HCT116 (cell line): ENCODE results near the gene RAB8A. TPM values are rescaled to one million over a fixed set of nuclear protein-coding genes. Genes with fewer than 3 reads are reported as not detected.

Source experiments
- ATAC-seq: fragments of 200-7000 bp; cut with Tn5 transposase; 2 replicates; pipeline ENCODE4 v1.9.1; 2020; ENCODE audit warnings: mild to moderate bottlenecking, moderate library complexity
- BruUV-seq: library from RNA; stranded (reverse); fragments of 400-500 nt; replicated peaks from 2 replicates; lab custom pipeline; 2021; lab: Mats Ljungman, UMichigan
- CTCF ChIA-PET: fragments of 300-600 bp; sonication (Branson Sonifier 250); formaldehyde crosslinking; loops from one replicate; lab custom pipeline; 2021; ENCODE audit warnings: antibody characterized with exemption; lab: Charles Lee
- POLR2A ChIA-PET: fragments of 300-600, 350-600 bp; sonication (Branson Sonifier 250); formaldehyde crosslinking; loops from one replicate; lab custom pipeline; 2021; ENCODE audit warnings: antibody characterized with exemption; lab: Charles Lee
- RAD21 ChIA-PET, 2 experiments: fragments of 300-600 bp; sonication (Branson Sonifier 250); formaldehyde crosslinking; loops; one replicate each; lab custom pipeline; 2023; ENCODE audit warnings: low total read pairs in 2 of 2; ENCODE audit not compliant: uncharacterized antibody in 2 of 2, unreplicated experiment in 2 of 2, low non-redundant PET in 1 of 2; lab: Charles Lee
- DNase-seq: peaks from one replicate; pipeline ENCODE4 v3.0.0-alpha.2; 2010; ENCODE audit warnings: low read depth, low spot score
- H2AFZ ChIP-seq: fragments of 200-600 bp; shearing (Covaris generic), sonication (generic); 2 replicates; pipeline ENCODE4 v1.6.1; 2017; ENCODE audit warnings: low read depth, mixed run types, mixed read lengths, antibody characterized with exemption, low read length; ENCODE audit not compliant: poor library complexity, severe bottlenecking
- H3K27ac ChIP-seq: 2 replicates; pipeline ENCODE4 v1.5.1; 2012; ENCODE audit warnings: low read depth, low read length
- H3K27me3 ChIP-seq: fragments of 200-600 bp; sonication (generic); 2 replicates; pipeline ENCODE4 v1.6.1; 2016; ENCODE audit warnings: mixed run types, low read length, mixed read lengths; ENCODE audit not compliant: insufficient read depth
- H3K36me3 ChIP-seq, 2 experiments: fragments of 200-500 bp in 1 of 2; fragments of 200-600 bp in 1 of 2; sonication (Bioruptor generic) in 1 of 2; sonication (generic) in 1 of 2; 2 replicates each; pipeline versions ENCODE4 v1.5.1 to v1.6.1; 2014 to 2016; ENCODE audit warnings: low read length in 2 of 2, inconsistent platforms in 1 of 2, mixed read lengths in 1 of 2, mixed run types in 1 of 2; ENCODE audit not compliant: insufficient read depth in 2 of 2, control insufficient read depth in 1 of 2
- H3K4me1 ChIP-seq, 2 experiments: fragments of 200-600 bp in 1 of 2; sonication (generic) in 1 of 2; 2 replicates each; pipeline versions ENCODE4 v1.5.1 to v1.6.1; 2012 to 2017; ENCODE audit warnings: low read length in 2 of 2, inconsistent platforms in 1 of 2, mild to moderate bottlenecking in 1 of 2, mixed read lengths in 1 of 2, mixed run types in 1 of 2, moderate library complexity in 1 of 2; ENCODE audit not compliant: insufficient read depth in 2 of 2, control insufficient read depth in 1 of 2
- H3K4me2 ChIP-seq: fragments of 200-600 bp; sonication (generic); 2 replicates; pipeline ENCODE4 v1.6.1; 2017; ENCODE audit warnings: mixed run types, low read length, mixed read lengths
- H3K4me3 ChIP-seq, 2 experiments: fragments of 200-600 bp in 1 of 2; sonication (generic) in 1 of 2; replicated peaks in 1 of 2; 2 replicates each; pipeline ENCODE4 v1.5.1; 2011 to 2016; ENCODE audit warnings: low read length in 2 of 2, control low read depth in 1 of 2, low read depth in 1 of 2, mild to moderate bottlenecking in 1 of 2, mixed read lengths in 1 of 2, mixed run types in 1 of 2
- H3K79me2 ChIP-seq: fragments of 200-600 bp; sonication (generic); 2 replicates; pipeline ENCODE4 v1.6.1; 2017; ENCODE audit warnings: mild to moderate bottlenecking, mixed run types, low read length, moderate library complexity, mixed read lengths; ENCODE audit not compliant: insufficient read depth
- H3K9ac ChIP-seq: fragments of 200-600 bp; sonication (generic); 2 replicates; pipeline ENCODE4 v1.6.1; 2016; ENCODE audit warnings: low read length, mixed read lengths
- H3K9me2 ChIP-seq: fragments of 200-600 bp; sonication (generic), shearing (Covaris generic); 2 replicates; pipeline ENCODE4 v1.6.1; 2017; ENCODE audit warnings: mixed run types, mild to moderate bottlenecking, moderate library complexity; ENCODE audit not compliant: insufficient read depth
- H3K9me3 ChIP-seq, 2 experiments: fragments of 200-500 bp in 1 of 2; fragments of 200-600 bp in 1 of 2; sonication (Bioruptor generic) in 1 of 2; sonication (generic) in 1 of 2; 2 replicates each; pipeline ENCODE4 v1.6.1; 2014 to 2017; ENCODE audit warnings: low read length in 2 of 2, mixed read lengths in 2 of 2, inconsistent platforms in 1 of 2, low read depth in 1 of 2, mild to moderate bottlenecking in 1 of 2, mixed run types in 1 of 2, moderate library complexity in 1 of 2; ENCODE audit not compliant: control insufficient read depth in 1 of 2, insufficient read depth in 1 of 2
- H4K20me1 ChIP-seq: fragments of 200-600 bp; sonication (generic), shearing (Covaris generic); 2 replicates; pipeline ENCODE4 v1.6.1; 2017; ENCODE audit warnings: mixed run types, mild to moderate bottlenecking, moderate library complexity; ENCODE audit not compliant: insufficient read depth
- ATF3 ChIP-seq: IDR thresholded peaks from 2 replicates; pipeline ENCODE4 v1.6.1; 2012
- CBX3 ChIP-seq: IDR thresholded peaks from 2 replicates; pipeline ENCODE4 v1.6.1; 2012; ENCODE audit warnings: low read depth
- CEBPB ChIP-seq: IDR thresholded peaks from 2 replicates; pipeline ENCODE4 v1.6.1; 2012; ENCODE audit warnings: low read depth
- EZH2 ChIP-seq: fragments of 200-600 bp; sonication (generic); IDR thresholded peaks from 2 replicates; pipeline ENCODE4 v1.6.1; 2017; ENCODE audit warnings: antibody characterized with exemption, mixed run types
- FOSL1 ChIP-seq: IDR thresholded peaks from 2 replicates; pipeline ENCODE4 v1.6.1; 2012; ENCODE audit warnings: low read depth
- JUND ChIP-seq: IDR thresholded peaks from 2 replicates; pipeline ENCODE4 v1.6.1; 2012
- POLR2AphosphoS5 ChIP-seq: IDR thresholded peaks from 2 replicates; pipeline ENCODE4 v1.6.1; 2011; ENCODE audit warnings: mild to moderate bottlenecking, low read depth, low read length, moderate library complexity
- RAD21 ChIP-seq: IDR thresholded peaks from 2 replicates; pipeline ENCODE4 v1.6.1; 2012; ENCODE audit warnings: low read depth, mild to moderate bottlenecking
- REST ChIP-seq: IDR thresholded peaks from 2 replicates; pipeline ENCODE4 v1.6.1; 2012; ENCODE audit warnings: low read depth
- SP1 ChIP-seq: IDR thresholded peaks from 2 replicates; pipeline ENCODE4 v1.6.1; 2012; ENCODE audit warnings: low read depth
- ZBTB33 ChIP-seq: IDR thresholded peaks from 2 replicates; pipeline ENCODE4 v1.6.1; 2011; ENCODE audit warnings: mild to moderate bottlenecking, low read length, moderate library complexity; ENCODE audit not compliant: insufficient replicate concordance; ENCODE audit errors: extremely low read depth
- ZFX ChIP-seq: fragments of 450-650 bp; IDR thresholded peaks from 2 replicates; pipeline ENCODE4 v1.6.1; 2017
- intact Hi-C: fragments of 100-400 bp; cut with micrococcal nuclease; formaldehyde crosslinking; loops from 2 replicates; pipeline ENCODE4 v1.10.0; 2022
- total RNA-seq: library from RNA; stranded (reverse); gene quantifications from one replicate; pipeline ENCODE4 v1.2.1, GENCODE V29; 2021; ENCODE audit not compliant: unreplicated experiment

RAB8A gene
- total RNA-seq, 1 experiment from 2014 or later = 116 TPM

GRCh38 chr19:16115301-16116039, 3.8 kb downstream of the RAB8A start (continued):
- TF ChIP-seq POLR2AphosphoS5 = no peak
- no peak for TF ChIP-seq CEBPB
- no peak for TF ChIP-seq EZH2
- no peak for TF ChIP-seq ZBTB33
- no peak for TF ChIP-seq ATF3
- no peak for TF ChIP-seq RAD21

- DNase-seq (no peak), ATAC-seq (no peak)
- ChIA-PET CTCF (interaction anchor here (0.5 kb wide), 1 partner anchor 20 kb away, joined by 3 read pairs; no protein-coding TSS in a partner anchor), POLR2A (no interaction called here), RAD21 (no interaction called here)
- no peak overlapping the region for H2AFZ ChIP-seq
- H3K4me3 ChIP-seq = no peak overlapping the region
- no peaks in the 10 kb centered on the region for H3K9me3 ChIP-seq
- peaks cover 66% of the 10 kb centered on the region for H3K79me2 ChIP-seq
- H3K4me1 ChIP-seq = peaks cover 8 to 29% of the 10 kb centered on the region in 2 experiments
- intact Hi-C loops = no loop called here
- no peaks in the 10 kb centered on the region for H3K27me3 ChIP-seq
- BruUV-seq = no TSS peak
- H3K9ac ChIP-seq = 0 out of 2 replicates have a peak overlapping the region, but pooled peaks have one; percentile 12
- no peak overlapping the region for H3K4me2 ChIP-seq
- H3K9me2 ChIP-seq = no peaks in the 10 kb centered on the region
- TF ChIP-seq RAD21 = no peak
- no peak for TF ChIP-seq ZBTB33
- TF ChIP-seq ZFX = no peak
- TF ChIP-seq JUND = no peak
- TF ChIP-seq CBX3 = no peak
- TF ChIP-seq FOSL1 = no peak
- TF ChIP-seq REST = no peak
- no peak for TF ChIP-seq SP1
- no peak for TF ChIP-seq EZH2
- no peak for TF ChIP-seq POLR2AphosphoS5
- H4K20me1 ChIP-seq = no peaks in the 10 kb centered on the region
- peaks cover 10 to 26% of the 10 kb centered on the region in 2 experiments for H3K36me3 ChIP-seq
- no peak overlapping the region for H3K27ac ChIP-seq
Measured at GRCh38 chr19:16116067-16116466, 4.4 kb downstream of the RAB8A start.
